HFFc6 (cell line): ENCODE data around the gene GAMT. TPM values are rescaled to one million over a fixed set of nuclear protein-coding genes. Genes with fewer than 3 reads are reported as not detected.

Source experiments
- DNase-seq: peaks from one replicate; pipeline ENCODE4 v3.0.0-alpha.2; 2018
- H3K27ac Mint-ChIP-seq: 2 replicates; pipeline ENCODE4 v1.8.0; 2020; ENCODE audit warnings: mild to moderate bottlenecking, mixed read lengths
- H3K27me3 Mint-ChIP-seq: 2 replicates; pipeline ENCODE4 v1.8.0; 2021; ENCODE audit warnings: mild to moderate bottlenecking, moderate library complexity, mixed read lengths; ENCODE audit not compliant: insufficient read depth
- H3K36me3 Mint-ChIP-seq: 2 replicates; pipeline ENCODE4 v1.8.0; 2021; ENCODE audit warnings: low read depth, mixed read lengths
- H3K4me1 Mint-ChIP-seq: 2 replicates; pipeline ENCODE4 v1.8.0; 2020; ENCODE audit warnings: low read depth, mixed read lengths
- H3K4me3 Mint-ChIP-seq: 2 replicates; pipeline ENCODE4 v1.8.0; 2020; ENCODE audit warnings: mild to moderate bottlenecking, moderate library complexity, mixed read lengths
- H3K9me3 Mint-ChIP-seq: 2 replicates; pipeline ENCODE4 v1.8.0; 2020; ENCODE audit warnings: mild to moderate bottlenecking, mixed read lengths
- CTCF ChIP-seq: fragments of 200-600 bp; sonication (generic); IDR thresholded peaks from 2 replicates; pipeline ENCODE4 v1.5.0; 2021; ENCODE audit warnings: antibody characterized with exemption, mild to moderate bottlenecking
- total RNA-seq, 6 experiments: library from RNA; stranded (reverse); fragmentation: NEBNext Ultra II Directional; extraction: Animal tissue kit (Norgen Biotek cat#: 25700); gene quantifications; 2 replicates in 1 of 6; 3 replicates in 5 of 6; pipeline ENCODE4 v1.2.3, GENCODE V29; 2021

GAMT gene
- total RNA-seq, 6 experiments from 2014 or later, result 55.2 to 71.3 (median 67.7) TPM

GRCh38 chr19:1394252-1395193, 6.8 kb downstream of the GAMT start:
- no peak overlapping the region for H3K27ac Mint-ChIP-seq
- 0 out of 2 replicates have a peak, but pooled peaks cover 1% of the 10 kb centered on the region for H3K27me3 Mint-ChIP-seq
- no peak for TF ChIP-seq CTCF
- no peaks in the 10 kb centered on the region for H3K4me1 Mint-ChIP-seq
- H3K9me3 Mint-ChIP-seq, result no peaks in the 10 kb centered on the region
- no peak overlapping the region for H3K4me3 Mint-ChIP-seq
- H3K36me3 Mint-ChIP-seq, result peaks cover 12% of the 10 kb centered on the region; the same call in 1 of the 2 replicates
- DNase-seq, result no peak

- DNase-seq, result no peak
- Mint-ChIP-seq H3K4me3 (no peak overlapping the region), H3K9me3 (no peaks in the 10 kb centered on the region), H3K4me1 (no peaks in the 10 kb centered on the region), H3K27ac (no peak overlapping the region), H3K36me3 (peaks cover 19% of the 10 kb centered on the region), H3K27me3 (0 out of 2 replicates have a peak, but pooled peaks cover 1% of the 10 kb centered on the region)
- no peak for TF ChIP-seq CTCF
Observed at GRCh38 chr19:1393841-1394240, 7.5 kb downstream of the GAMT start.

- no peak overlapping the region for H3K27ac Mint-ChIP-seq
- no peak for DNase-seq
- no peaks in the 10 kb centered on the region for H3K9me3 Mint-ChIP-seq
- 0 out of 2 replicates have a peak, but pooled peaks cover 1% of the 10 kb centered on the region for H3K27me3 Mint-ChIP-seq
- peaks cover 21% of the 10 kb centered on the region for H3K36me3 Mint-ChIP-seq
- no peak for TF ChIP-seq CTCF
- H3K4me1 Mint-ChIP-seq, result no peaks in the 10 kb centered on the region
- H3K4me3 Mint-ChIP-seq, result no peak overlapping the region
Observed at GRCh38 chr19:1392939-1393530, 8.3 kb downstream of the GAMT start.

- H3K36me3 Mint-ChIP-seq, result peaks cover 21% of the 10 kb centered on the region
- no peaks in the 10 kb centered on the region for H3K9me3 Mint-ChIP-seq
- no peak overlapping the region for H3K27ac Mint-ChIP-seq
- no peak; the same call in 1 of the 2 replicates for TF ChIP-seq CTCF
- no peaks in the 10 kb centered on the region for H3K27me3 Mint-ChIP-seq
- no peak overlapping the region for H3K4me3 Mint-ChIP-seq
- DNase-seq, result no peak
- no peaks in the 10 kb centered on the region for H3K4me1 Mint-ChIP-seq
Observed at GRCh38 chr19:1392407-1392806, 8.9 kb downstream of the GAMT start.

- Mint-ChIP-seq H3K4me3 (no peak overlapping the region), H3K36me3 (peaks cover 21% of the 10 kb centered on the region), H3K27ac (no peak overlapping the region), H3K4me1 (no peaks in the 10 kb centered on the region), H3K27me3 (no peaks in the 10 kb centered on the region), H3K9me3 (no peaks in the 10 kb centered on the region)
- no peak for TF ChIP-seq CTCF
- DNase-seq, result no peak
Observed at GRCh38 chr19:1390890-1391423, 10.4 kb downstream of the GAMT start.
